Transverse colon (tissue), 4 donors: Measurements from ENCODE around the gene GALNT17. TPM values are rescaled to one million over a fixed set of nuclear protein-coding genes. Genes with fewer than 3 reads are reported as not detected.

Source experiments
- DNase-seq: peaks from one replicate; pipeline ENCODE4 v3.0.0-alpha.2; 2019
- H3K27ac ChIP-seq, 4 donors: fragments of 200-600 bp; sonication (generic); 2 replicates each; pipeline ENCODE4 v1.5.1; 2016 to 2018; ENCODE audit warnings: inconsistent platforms in 4 of 4
- H3K27me3 ChIP-seq: fragments of 200-600 bp; sonication (generic); 2 replicates; pipeline ENCODE4 v1.5.1; 2017; ENCODE audit warnings: inconsistent platforms
- H3K36me3 ChIP-seq, 4 donors: fragments of 200-600 bp; sonication (generic); 2 replicates each; pipeline ENCODE4 v1.5.1; 2017 to 2019; ENCODE audit warnings: inconsistent platforms in 4 of 4
- H3K4me1 ChIP-seq, 4 donors: fragments of 200-600 bp; sonication (generic); 2 replicates each; pipeline ENCODE4 v1.5.1; 2017 to 2020; ENCODE audit warnings: inconsistent platforms in 4 of 4
- H3K4me3 ChIP-seq, 4 donors: fragments of 200-600 bp; sonication (generic); 1 replicate in 1 of 4; 2 replicates in 3 of 4; pipeline versions ENCODE4 v1.5.1 to v1.6.1; 2017 to 2019; ENCODE audit warnings: inconsistent platforms in 4 of 4
- H3K9me3 ChIP-seq, 2 donors: fragments of 200-600 bp; sonication (generic); 2 replicates each; pipeline ENCODE4 v1.5.1; 2017 to 2019; ENCODE audit warnings: inconsistent platforms in 2 of 2
- CTCF ChIP-seq, 5 experiments: fragments of 200-600 bp in 3 of 5; fragments of 450-650 bp in 2 of 5; sonication (generic) in 3 of 5; IDR thresholded peaks; 1 replicate in 2 of 5; 2 replicates in 3 of 5; pipeline ENCODE4 v1.5.1; 2016 to 2017; ENCODE audit warnings: antibody characterized with exemption in 5 of 5, inconsistent platforms in 3 of 5, mild to moderate bottlenecking in 2 of 5, moderate library complexity in 1 of 5
- EP300 ChIP-seq: sonication (generic); formaldehyde crosslinking; IDR thresholded peaks from one replicate; pipeline ENCODE4 v1.6.1; 2017; ENCODE audit warnings: antibody characterized with exemption, low read depth
- POLR2A ChIP-seq: fragments of 450-650 bp; IDR thresholded peaks from one replicate; pipeline ENCODE4 v1.6.1; 2016; ENCODE audit warnings: antibody characterized with exemption, mild to moderate bottlenecking, moderate library complexity
- POLR2AphosphoS5 ChIP-seq, 3 donors: sonication (generic); formaldehyde crosslinking; IDR thresholded peaks; one replicate each; pipeline ENCODE4 v1.6.1; 2016; ENCODE audit warnings: antibody characterized with exemption in 3 of 3
- WGBS, 2 donors: methylation state at CpG; one replicate each; pipeline ENCODE4 v1.1.5; 2018; ENCODE audit warnings: low coverage in 1 of 2; 5-methylcytosine and 5-hydroxymethylcytosine counted together
- in situ Hi-C, 4 donors: fragments of 200-750 bp; cut with MboI; loops; one replicate each; pipeline versions ENCODE4 v1.15.0 to v1.15.1; 2017; ENCODE audit warnings: low sequenced_read_pairs in 3 of 4, low pct_ligation_motif_present in 1 of 4, low pct_unique_long_range_greater_than_20kb in 1 of 4
- intact Hi-C: fragments of 100-400 bp; cut with DNase I; formaldehyde crosslinking; loops from one replicate; pipeline ENCODE4 v1.15.1; 2023; ENCODE audit warnings: low total_unique reads
- total RNA-seq, 4 donors: library from RNA; depleted of rRNA; stranded (reverse); fragments of >200 nt; gene quantifications; one replicate each; pipeline ENCODE4 v1.1.0, GENCODE V29; 2016

Gene GALNT17
- total RNA-seq, 4 donors from 2014 or later = 2.6 to 6.6 (median 5.7) TPM

DNA sequence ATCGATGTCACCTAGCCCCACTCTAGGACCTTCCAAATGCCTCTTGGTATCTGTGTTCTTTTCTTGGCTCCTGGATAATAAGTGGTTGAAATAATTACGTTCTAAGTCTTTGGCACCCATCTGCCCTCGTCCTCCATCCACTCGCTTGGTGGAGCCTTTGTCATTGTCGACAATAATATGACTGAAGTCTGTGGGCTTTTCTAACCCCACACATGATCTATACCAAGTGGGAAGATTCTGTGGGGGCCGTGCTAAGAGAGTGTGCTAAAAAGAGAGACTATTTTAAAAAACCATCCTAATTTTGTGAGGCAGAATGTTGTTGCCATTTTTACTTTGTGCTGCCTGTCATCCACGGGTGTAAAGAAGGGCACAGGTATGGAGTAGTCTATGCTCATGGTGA is 113.1 kb downstream of the GALNT17 start:
- intact Hi-C loops (no loop called here), in situ Hi-C loops (no loop called here)
- no peak overlapping the region for H3K4me3 ChIP-seq
- H3K36me3 ChIP-seq = no peaks in the 10 kb centered on the region
- WGBS, 2 donors = 83 to 85% methylated on average over 7 of the region's 7 CpGs
- TF ChIP-seq POLR2A = no peak
- TF ChIP-seq CTCF (IDR thresholded peaks at IDR 0.05) = no peak
- no peak for TF ChIP-seq POLR2AphosphoS5 (IDR thresholded peaks at IDR 0.05)
- no peak for TF ChIP-seq EP300
- no peaks in the 10 kb centered on the region for H3K27me3 ChIP-seq
- H3K9me3 ChIP-seq = no peaks in the 10 kb centered on the region
- no peaks in the 10 kb centered on the region for H3K4me1 ChIP-seq
- H3K27ac ChIP-seq = no peak overlapping the region
- no peak for DNase-seq

GRCh38 chr7:71251706-71252105 is 119.8 kb downstream of the GALNT17 start:
- intact Hi-C loops (no loop called here), in situ Hi-C loops (no loop called here)
- 61 to 67% methylated on average over 4 to 6 of the region's 6 CpGs for WGBS, 2 donors
- TF ChIP-seq EP300 (no peak), CTCF (IDR thresholded peaks at IDR 0.05) (no peak), POLR2AphosphoS5 (IDR thresholded peaks at IDR 0.05) (no peak), POLR2A (no peak)
- Histone ChIP-seq H3K4me1 (no peaks in the 10 kb centered on the region), H3K27ac (no peak overlapping the region), H3K9me3 (no peaks in the 10 kb centered on the region), H3K4me3 (no peak overlapping the region), H3K27me3 (no peaks in the 10 kb centered on the region), H3K36me3 (no peaks in the 10 kb centered on the region)
- DNase-seq = no peak

DNA sequence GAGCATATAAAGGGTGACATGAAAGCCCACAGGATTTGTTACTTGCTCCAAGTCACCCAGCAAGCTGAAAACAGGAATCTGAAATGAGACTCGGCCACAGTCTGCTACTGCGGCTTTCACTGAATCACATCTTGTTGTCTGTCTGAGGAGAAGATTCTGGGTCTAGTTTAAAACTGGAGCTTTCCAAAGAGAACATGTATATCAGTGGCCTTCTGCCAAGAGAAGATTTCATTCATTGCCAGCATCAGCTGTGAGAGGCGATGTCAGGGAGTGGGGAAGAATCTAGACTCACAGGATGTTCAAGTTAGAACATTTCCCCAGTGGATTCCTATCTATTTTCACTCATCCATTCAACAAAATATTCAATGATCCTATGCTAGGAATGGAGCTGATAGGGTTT is 122.8 kb downstream of the GALNT17 start:
- intact Hi-C loops (no loop called here), in situ Hi-C loops (no loop called here)
- no peak for DNase-seq
- H3K27ac ChIP-seq = no peak overlapping the region
- H3K27me3 ChIP-seq = no peaks in the 10 kb centered on the region
- H3K36me3 ChIP-seq = no peaks in the 10 kb centered on the region
- no peak for TF ChIP-seq POLR2A
- no peak for TF ChIP-seq CTCF (IDR thresholded peaks at IDR 0.05)
- TF ChIP-seq POLR2AphosphoS5 (IDR thresholded peaks at IDR 0.05) = no peak
- TF ChIP-seq EP300 = no peak
- WGBS, 2 donors = 97% methylated on average over 3 of the region's 3 CpGs; no CpG with 5 or more reads in 1 of the 2 donors
- no peak overlapping the region for H3K4me3 ChIP-seq
- peaks cover 0 to 5% of the 10 kb centered on the region in 2 donors for H3K9me3 ChIP-seq
- H3K4me1 ChIP-seq = no peaks in the 10 kb centered on the region

DNA sequence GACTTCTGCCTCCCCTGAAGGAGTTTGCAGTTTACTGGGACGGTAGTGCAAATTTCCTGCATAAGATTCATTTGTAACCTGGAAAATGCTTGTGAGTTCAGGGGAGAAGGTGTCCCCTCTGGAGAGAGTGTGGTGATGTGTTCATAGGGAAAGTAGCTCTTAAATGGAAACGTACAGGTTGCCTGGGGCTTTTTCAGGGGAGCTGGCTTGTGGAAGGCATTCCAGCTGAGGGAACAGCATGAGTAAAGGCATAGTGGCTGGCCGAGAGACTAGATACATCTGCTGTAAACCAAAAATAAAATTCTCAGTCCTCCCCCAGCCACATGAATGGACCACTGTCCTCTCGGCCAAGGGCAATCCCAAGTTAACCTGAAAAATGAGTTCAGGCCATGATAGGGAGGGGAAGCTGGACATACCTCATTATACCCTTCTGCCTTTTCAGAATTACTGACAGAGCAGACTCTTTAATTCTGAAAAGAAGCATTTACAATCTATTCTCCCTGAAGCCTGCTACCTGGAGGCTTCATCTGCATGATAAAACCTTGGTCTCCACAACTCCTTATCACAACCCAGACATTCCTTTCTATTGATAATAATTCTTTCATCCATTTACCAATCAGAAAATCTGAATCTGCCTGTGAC is 123.7 kb downstream of the GALNT17 start:
- H3K36me3 ChIP-seq = no peaks in the 10 kb centered on the region
- in situ Hi-C loops (no loop called here), intact Hi-C loops (no loop called here)
- peaks cover 0 to 5% of the 10 kb centered on the region in 2 donors for H3K9me3 ChIP-seq
- DNase-seq = no peak
- no peaks in the 10 kb centered on the region for H3K27me3 ChIP-seq
- no peak for TF ChIP-seq CTCF (IDR thresholded peaks at IDR 0.05)
- no peak for TF ChIP-seq POLR2A
- TF ChIP-seq POLR2AphosphoS5 (IDR thresholded peaks at IDR 0.05) = no peak
- TF ChIP-seq EP300 = no peak
- 59 to 81% methylated on average over 3 to 4 of the region's 4 CpGs for WGBS, 2 donors
- no peak overlapping the region for H3K4me3 ChIP-seq
- no peaks in the 10 kb centered on the region for H3K4me1 ChIP-seq
- no peak overlapping the region for H3K27ac ChIP-seq
